22Rv1 (cell line): ENCODE data around the gene DCTN2.

ENCODE experiments used
- CTCF ChIP-seq: fragments of 450-650 bp; IDR thresholded peaks from 2 replicates; pipeline ENCODE4 v1.5.1; 2017; ENCODE audit warnings: mild to moderate bottlenecking
- ZFX ChIP-seq: fragments of 450-650 bp; IDR thresholded peaks from 2 replicates; pipeline ENCODE4 v1.6.1; 2017; ENCODE audit warnings: antibody characterized with exemption, borderline replicate concordance

DNA sequence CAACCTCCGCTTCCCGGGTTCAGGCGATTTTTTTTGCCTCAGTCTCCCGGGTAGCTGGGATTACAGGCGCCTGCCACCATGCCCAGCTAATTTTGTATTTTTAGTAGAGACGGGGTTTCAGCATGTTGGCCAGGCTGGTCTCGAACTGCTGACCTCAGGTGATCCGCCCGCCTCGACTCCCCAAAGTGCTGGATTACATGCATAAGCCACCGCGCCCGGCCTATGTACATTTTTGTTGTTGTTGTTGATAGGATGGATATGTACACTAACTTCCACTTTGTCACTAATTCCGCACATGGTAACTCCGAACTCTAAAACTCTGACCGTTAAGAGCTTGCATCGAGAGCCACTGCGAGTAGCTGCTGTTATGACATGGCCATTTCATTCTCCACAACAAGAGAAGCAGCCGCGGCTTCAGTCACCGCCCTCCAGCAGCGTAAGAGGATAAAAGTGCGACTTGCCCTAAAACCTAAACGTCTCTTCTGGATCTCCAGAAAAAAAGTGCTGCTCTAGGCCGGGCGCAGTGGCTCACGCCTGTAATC is 59.9 kb downstream of the DCTN2 start:
- TF ChIP-seq CTCF (no peak), ZFX (no peak)
